ENCODE measurements around the gene C1orf35. TPM values are rescaled to one million over a fixed set of nuclear protein-coding genes. Genes with fewer than 3 reads are reported as not detected.

Gene C1orf35
- total RNA-seq, 6 donors from 2014 or later, result 12.8 to 34.6 (median 17.8) TPM

GRCh38 chr1:228072658-228073043 lies 30.5 kb downstream of the C1orf35 start:
- TF ChIP-seq EP300 (IDR thresholded peaks at IDR 0.05) (no peak), CTCF (IDR thresholded peaks at IDR 0.05) (no peak), POLR2A (IDR thresholded peaks at IDR 0.05) (no peak), POLR2AphosphoS5 (IDR thresholded peaks at IDR 0.05) (no peak)
- no peaks in the 10 kb centered on the region for H3K36me3 ChIP-seq
- DNase-seq, result peak in 1 of 2 donors; percentile 16
- no peak for ATAC-seq (ENCODE audit: low FRiP score in 2 of 2)
- 64% methylated on average over 5 of the region's 5 CpGs; no CpG with 5 or more reads in 1 of the 2 donors for WGBS, 2 donors
- H3K4me1 ChIP-seq, result peaks cover 0 to 8% (median 0%) of the 10 kb centered on the region in 4 donors
- H3K27me3 ChIP-seq, result no peaks in the 10 kb centered on the region
- H3K9me3 ChIP-seq, result no peaks in the 10 kb centered on the region
- no peak overlapping the region for H3K27ac ChIP-seq
- no peak overlapping the region for H3K4me3 ChIP-seq

GRCh38 chr1:228071839-228072657 lies 31.1 kb downstream of the C1orf35 start:
- 60 to 64% methylated on average over 6 to 7 of the region's 7 CpGs for WGBS, 2 donors
- no peaks in the 10 kb centered on the region for H3K9me3 ChIP-seq
- H3K27ac ChIP-seq, result no peak overlapping the region
- peaks cover 0 to 8% (median 0%) of the 10 kb centered on the region in 4 donors for H3K4me1 ChIP-seq
- DNase-seq (peak in 1 of 2 donors; percentile 18), ATAC-seq (ENCODE audit: low FRiP score in 2 of 2) (peak in 1 of 2 donors; percentile 7)
- peaks cover 0 to 4% (median 1%) of the 10 kb centered on the region in 4 donors for H3K27me3 ChIP-seq
- no peak for TF ChIP-seq POLR2A (IDR thresholded peaks at IDR 0.05)
- TF ChIP-seq EP300 (IDR thresholded peaks at IDR 0.05), result no peak
- TF ChIP-seq POLR2AphosphoS5 (IDR thresholded peaks at IDR 0.05), result no peak
- TF ChIP-seq CTCF (IDR thresholded peaks at IDR 0.05), result no peak
- H3K36me3 ChIP-seq, result no peaks in the 10 kb centered on the region
- H3K4me3 ChIP-seq, result no peak overlapping the region

GRCh38 chr1:228070851-228071250 lies 32.3 kb downstream of the C1orf35 start:
- no peak for ATAC-seq (ENCODE audit: low FRiP score in 2 of 2)
- Histone ChIP-seq H3K9me3 (no peaks in the 10 kb centered on the region), H3K36me3 (no peaks in the 10 kb centered on the region), H3K27ac (no peak overlapping the region), H3K4me1 (peaks cover 0 to 8% (median 0%) of the 10 kb centered on the region in 4 donors), H3K4me3 (no peak overlapping the region), H3K27me3 (peaks cover 0 to 10% (median 4%) of the 10 kb centered on the region in 4 donors)
- no peak for DNase-seq
- TF ChIP-seq CTCF (IDR thresholded peaks at IDR 0.05) (no peak), EP300 (IDR thresholded peaks at IDR 0.05) (no peak), POLR2AphosphoS5 (IDR thresholded peaks at IDR 0.05) (no peak), POLR2A (IDR thresholded peaks at IDR 0.05) (no peak)
- 62 to 72% methylated on average over 3 of the region's 3 CpGs for WGBS, 2 donors

GRCh38 chr1:228070173-228070572 lies 33.0 kb downstream of the C1orf35 start:
- Histone ChIP-seq H3K9me3 (no peaks in the 10 kb centered on the region), H3K36me3 (no peaks in the 10 kb centered on the region), H3K4me1 (peaks cover 0 to 4% (median 0%) of the 10 kb centered on the region in 4 donors), H3K27me3 (peaks cover 0 to 12% (median 5%) of the 10 kb centered on the region in 4 donors), H3K4me3 (no peak overlapping the region), H3K27ac (no peak overlapping the region)
- ATAC-seq (ENCODE audit: low FRiP score in 2 of 2) (no peak), DNase-seq (no peak)
- TF ChIP-seq EP300 (IDR thresholded peaks at IDR 0.05) (no peak), POLR2A (IDR thresholded peaks at IDR 0.05) (no peak), CTCF (IDR thresholded peaks at IDR 0.05) (no peak), POLR2AphosphoS5 (IDR thresholded peaks at IDR 0.05) (no peak)
- WGBS, 2 donors, result 55 to 69% methylated on average over 2 of the region's 2 CpGs
